Measurements from ENCODE around the gene CLSTN1.

DNA sequence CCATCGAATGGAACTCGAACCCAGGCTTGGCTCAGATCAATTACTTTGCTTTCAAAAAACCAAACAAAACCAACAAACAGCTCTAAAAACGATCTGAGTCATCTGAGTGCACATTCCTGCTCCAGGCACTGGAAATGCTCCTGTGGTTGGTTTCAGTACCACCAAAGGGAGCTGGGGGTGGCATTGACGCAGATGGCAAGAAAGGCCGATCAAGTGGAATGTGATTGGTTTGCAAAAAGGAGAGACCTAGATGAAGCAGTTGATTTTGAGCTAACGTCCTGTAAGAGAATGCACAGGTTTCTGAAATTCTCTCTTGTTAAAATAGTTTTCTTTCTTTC is 132.7 kb downstream of the CLSTN1 start:
- TF ChIP-seq EGR1 (IDR thresholded peaks at IDR 0.05; ENCODE audit: borderline replicate concordance in 1 of 2, low read depth in 2 of 2, low read length in 2 of 2) (no peak), CREB1 (IDR thresholded peaks at IDR 0.05; ENCODE audit: low read depth) (no peak), MXI1 (IDR thresholded peaks at IDR 0.05; ENCODE audit: low read depth, low read length) (no peak), ATF7 (IDR thresholded peaks at IDR 0.05; ENCODE audit: low read depth) (no peak)
- TF ChIP-seq, protein P1, sequence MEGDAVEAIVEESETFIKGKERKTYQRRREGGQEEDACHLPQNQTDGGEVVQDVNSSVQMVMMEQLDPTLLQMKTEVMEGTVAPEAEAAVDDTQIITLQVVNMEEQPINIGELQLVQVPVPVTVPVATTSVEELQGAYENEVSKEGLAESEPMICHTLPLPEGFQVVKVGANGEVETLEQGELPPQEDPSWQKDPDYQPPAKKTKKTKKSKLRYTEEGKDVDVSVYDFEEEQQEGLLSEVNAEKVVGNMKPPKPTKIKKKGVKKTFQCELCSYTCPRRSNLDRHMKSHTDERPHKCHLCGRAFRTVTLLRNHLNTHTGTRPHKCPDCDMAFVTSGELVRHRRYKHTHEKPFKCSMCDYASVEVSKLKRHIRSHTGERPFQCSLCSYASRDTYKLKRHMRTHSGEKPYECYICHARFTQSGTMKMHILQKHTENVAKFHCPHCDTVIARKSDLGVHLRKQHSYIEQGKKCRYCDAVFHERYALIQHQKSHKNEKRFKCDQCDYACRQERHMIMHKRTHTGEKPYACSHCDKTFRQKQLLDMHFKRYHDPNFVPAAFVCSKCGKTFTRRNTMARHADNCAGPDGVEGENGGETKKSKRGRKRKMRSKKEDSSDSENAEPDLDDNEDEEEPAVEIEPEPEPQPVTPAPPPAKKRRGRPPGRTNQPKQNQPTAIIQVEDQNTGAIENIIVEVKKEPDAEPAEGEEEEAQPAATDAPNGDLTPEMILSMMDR (IDR thresholded peaks at IDR 0.05 in 2 of 3, conservative IDR thresholded peaks at IDR 0.05 in 1 of 3; ENCODE audit: control insufficient read depth in 2 of 3, extremely low read depth in 1 of 3, insufficient read depth in 1 of 3, low read depth in 3 of 3, low read length in 3 of 3) = no peak
